HCT116 (cell line): ENCODE results near the gene RPTOR. TPM values are rescaled to one million over a fixed set of nuclear protein-coding genes. Genes with fewer than 3 reads are reported as not detected.

Source experiments
- ATAC-seq: fragments of 200-7000 bp; cut with Tn5 transposase; 2 replicates; pipeline ENCODE4 v1.9.1; 2020; ENCODE audit warnings: mild to moderate bottlenecking, moderate library complexity
- BruUV-seq: library from RNA; stranded (reverse); fragments of 400-500 nt; replicated peaks from 2 replicates; lab custom pipeline; 2021; lab: Mats Ljungman, UMichigan
- CTCF ChIA-PET: fragments of 300-600 bp; sonication (Branson Sonifier 250); formaldehyde crosslinking; loops from one replicate; lab custom pipeline; 2021; ENCODE audit warnings: antibody characterized with exemption; lab: Charles Lee
- POLR2A ChIA-PET: fragments of 300-600, 350-600 bp; sonication (Branson Sonifier 250); formaldehyde crosslinking; loops from one replicate; lab custom pipeline; 2021; ENCODE audit warnings: antibody characterized with exemption; lab: Charles Lee
- RAD21 ChIA-PET, 2 experiments: fragments of 300-600 bp; sonication (Branson Sonifier 250); formaldehyde crosslinking; loops; one replicate each; lab custom pipeline; 2023; ENCODE audit warnings: low total read pairs in 2 of 2; ENCODE audit not compliant: uncharacterized antibody in 2 of 2, unreplicated experiment in 2 of 2, low non-redundant PET in 1 of 2; lab: Charles Lee
- DNase-seq: peaks from one replicate; pipeline ENCODE4 v3.0.0-alpha.2; 2010; ENCODE audit warnings: low read depth, low spot score
- H2AFZ ChIP-seq: fragments of 200-600 bp; shearing (Covaris generic), sonication (generic); 2 replicates; pipeline ENCODE4 v1.6.1; 2017; ENCODE audit warnings: low read depth, mixed run types, mixed read lengths, antibody characterized with exemption, low read length; ENCODE audit not compliant: poor library complexity, severe bottlenecking
- H3K27ac ChIP-seq: 2 replicates; pipeline ENCODE4 v1.5.1; 2012; ENCODE audit warnings: low read depth, low read length
- H3K27me3 ChIP-seq: fragments of 200-600 bp; sonication (generic); 2 replicates; pipeline ENCODE4 v1.6.1; 2016; ENCODE audit warnings: mixed run types, low read length, mixed read lengths; ENCODE audit not compliant: insufficient read depth
- H3K36me3 ChIP-seq, 2 experiments: fragments of 200-500 bp in 1 of 2; fragments of 200-600 bp in 1 of 2; sonication (Bioruptor generic) in 1 of 2; sonication (generic) in 1 of 2; 2 replicates each; pipeline versions ENCODE4 v1.5.1 to v1.6.1; 2014 to 2016; ENCODE audit warnings: low read length in 2 of 2, inconsistent platforms in 1 of 2, mixed read lengths in 1 of 2, mixed run types in 1 of 2; ENCODE audit not compliant: insufficient read depth in 2 of 2, control insufficient read depth in 1 of 2
- H3K4me1 ChIP-seq, 2 experiments: fragments of 200-600 bp in 1 of 2; sonication (generic) in 1 of 2; 2 replicates each; pipeline versions ENCODE4 v1.5.1 to v1.6.1; 2012 to 2017; ENCODE audit warnings: low read length in 2 of 2, inconsistent platforms in 1 of 2, mild to moderate bottlenecking in 1 of 2, mixed read lengths in 1 of 2, mixed run types in 1 of 2, moderate library complexity in 1 of 2; ENCODE audit not compliant: insufficient read depth in 2 of 2, control insufficient read depth in 1 of 2
- H3K4me2 ChIP-seq: fragments of 200-600 bp; sonication (generic); 2 replicates; pipeline ENCODE4 v1.6.1; 2017; ENCODE audit warnings: mixed run types, low read length, mixed read lengths
- H3K4me3 ChIP-seq, 2 experiments: fragments of 200-600 bp in 1 of 2; sonication (generic) in 1 of 2; replicated peaks in 1 of 2; 2 replicates each; pipeline ENCODE4 v1.5.1; 2011 to 2016; ENCODE audit warnings: low read length in 2 of 2, control low read depth in 1 of 2, low read depth in 1 of 2, mild to moderate bottlenecking in 1 of 2, mixed read lengths in 1 of 2, mixed run types in 1 of 2
- H3K79me2 ChIP-seq: fragments of 200-600 bp; sonication (generic); 2 replicates; pipeline ENCODE4 v1.6.1; 2017; ENCODE audit warnings: mild to moderate bottlenecking, mixed run types, low read length, moderate library complexity, mixed read lengths; ENCODE audit not compliant: insufficient read depth
- H3K9ac ChIP-seq: fragments of 200-600 bp; sonication (generic); 2 replicates; pipeline ENCODE4 v1.6.1; 2016; ENCODE audit warnings: low read length, mixed read lengths
- H3K9me2 ChIP-seq: fragments of 200-600 bp; sonication (generic), shearing (Covaris generic); 2 replicates; pipeline ENCODE4 v1.6.1; 2017; ENCODE audit warnings: mixed run types, mild to moderate bottlenecking, moderate library complexity; ENCODE audit not compliant: insufficient read depth
- H3K9me3 ChIP-seq, 2 experiments: fragments of 200-500 bp in 1 of 2; fragments of 200-600 bp in 1 of 2; sonication (Bioruptor generic) in 1 of 2; sonication (generic) in 1 of 2; 2 replicates each; pipeline ENCODE4 v1.6.1; 2014 to 2017; ENCODE audit warnings: low read length in 2 of 2, mixed read lengths in 2 of 2, inconsistent platforms in 1 of 2, low read depth in 1 of 2, mild to moderate bottlenecking in 1 of 2, mixed run types in 1 of 2, moderate library complexity in 1 of 2; ENCODE audit not compliant: control insufficient read depth in 1 of 2, insufficient read depth in 1 of 2
- H4K20me1 ChIP-seq: fragments of 200-600 bp; sonication (generic), shearing (Covaris generic); 2 replicates; pipeline ENCODE4 v1.6.1; 2017; ENCODE audit warnings: mixed run types, mild to moderate bottlenecking, moderate library complexity; ENCODE audit not compliant: insufficient read depth
- ATF3 ChIP-seq: IDR thresholded peaks from 2 replicates; pipeline ENCODE4 v1.6.1; 2012
- CBX3 ChIP-seq: IDR thresholded peaks from 2 replicates; pipeline ENCODE4 v1.6.1; 2012; ENCODE audit warnings: low read depth
- CEBPB ChIP-seq: IDR thresholded peaks from 2 replicates; pipeline ENCODE4 v1.6.1; 2012; ENCODE audit warnings: low read depth
- EGR1 ChIP-seq: IDR thresholded peaks from 2 replicates; pipeline ENCODE4 v1.6.1; 2012; ENCODE audit warnings: low read depth
- EZH2 ChIP-seq: fragments of 200-600 bp; sonication (generic); IDR thresholded peaks from 2 replicates; pipeline ENCODE4 v1.6.1; 2017; ENCODE audit warnings: antibody characterized with exemption, mixed run types
- JUND ChIP-seq: IDR thresholded peaks from 2 replicates; pipeline ENCODE4 v1.6.1; 2012
- POLR2AphosphoS5 ChIP-seq: IDR thresholded peaks from 2 replicates; pipeline ENCODE4 v1.6.1; 2011; ENCODE audit warnings: mild to moderate bottlenecking, low read depth, low read length, moderate library complexity
- RAD21 ChIP-seq: IDR thresholded peaks from 2 replicates; pipeline ENCODE4 v1.6.1; 2012; ENCODE audit warnings: low read depth, mild to moderate bottlenecking
- REST ChIP-seq: IDR thresholded peaks from 2 replicates; pipeline ENCODE4 v1.6.1; 2012; ENCODE audit warnings: low read depth
- SIN3A ChIP-seq: IDR thresholded peaks from 2 replicates; pipeline ENCODE4 v1.6.1; 2012; ENCODE audit warnings: low read depth
- SP1 ChIP-seq: IDR thresholded peaks from 2 replicates; pipeline ENCODE4 v1.6.1; 2012; ENCODE audit warnings: low read depth
- TCF7L2 ChIP-seq: IDR thresholded peaks from 2 replicates; pipeline ENCODE4 v1.7.0; 2011; ENCODE audit warnings: borderline replicate concordance, inconsistent platforms; ENCODE audit not compliant: insufficient read depth, insufficient read length; ENCODE audit errors: extremely low read depth
- YY1 ChIP-seq: IDR thresholded peaks from 2 replicates; pipeline ENCODE4 v1.6.1; 2011; ENCODE audit warnings: low read length, low read depth, moderate library complexity, mild to moderate bottlenecking; ENCODE audit not compliant: insufficient replicate concordance; ENCODE audit errors: extremely low read depth
- ZBTB33 ChIP-seq: IDR thresholded peaks from 2 replicates; pipeline ENCODE4 v1.6.1; 2011; ENCODE audit warnings: mild to moderate bottlenecking, low read length, moderate library complexity; ENCODE audit not compliant: insufficient replicate concordance; ENCODE audit errors: extremely low read depth
- ZFX ChIP-seq: fragments of 450-650 bp; IDR thresholded peaks from 2 replicates; pipeline ENCODE4 v1.6.1; 2017
- intact Hi-C: fragments of 100-400 bp; cut with micrococcal nuclease; formaldehyde crosslinking; loops from 2 replicates; pipeline ENCODE4 v1.10.0; 2022
- total RNA-seq: library from RNA; stranded (reverse); gene quantifications from one replicate; pipeline ENCODE4 v1.2.1, GENCODE V29; 2021; ENCODE audit not compliant: unreplicated experiment
- TF ChIP-seq, protein P1 (sequence below): IDR thresholded peaks from 2 replicates; pipeline ENCODE4 v1.6.1; 2012

Gene RPTOR
- total RNA-seq, 1 experiment from 2014 or later: 69.5 TPM

- H3K36me3 ChIP-seq: no peaks in the 10 kb centered on the region; a peak in 1 of 4 replicates
- no peak overlapping the region for H2AFZ ChIP-seq
- no peaks in the 10 kb centered on the region for H3K9me3 ChIP-seq
- no peaks in the 10 kb centered on the region for H3K79me2 ChIP-seq
- TF ChIP-seq CBX3: no peak
- no peak for TF ChIP-seq ZBTB33
- TF ChIP-seq EGR1: no peak
- RAD21 ChIA-PET: no interaction called here
- POLR2A ChIA-PET: no interaction called here
- CTCF ChIA-PET: no interaction called here
- H3K9ac ChIP-seq: no peak overlapping the region
- no peaks in the 10 kb centered on the region for H4K20me1 ChIP-seq
- no TSS peak for BruUV-seq
- H3K27ac ChIP-seq: no peak overlapping the region
- intact Hi-C loops: no loop called here
- no peak overlapping the region for H3K4me2 ChIP-seq
- H3K9me2 ChIP-seq: no peaks in the 10 kb centered on the region
- H3K4me1 ChIP-seq: no peaks in the 10 kb centered on the region; a peak in 1 of 4 replicates
- DNase-seq (no peak), ATAC-seq (no peak)
- no peak overlapping the region for H3K4me3 ChIP-seq
- no peaks in the 10 kb centered on the region for H3K27me3 ChIP-seq
Observed at GRCh38 chr17:80963812-80964543, 419.3 kb downstream of the RPTOR start.

DNA sequence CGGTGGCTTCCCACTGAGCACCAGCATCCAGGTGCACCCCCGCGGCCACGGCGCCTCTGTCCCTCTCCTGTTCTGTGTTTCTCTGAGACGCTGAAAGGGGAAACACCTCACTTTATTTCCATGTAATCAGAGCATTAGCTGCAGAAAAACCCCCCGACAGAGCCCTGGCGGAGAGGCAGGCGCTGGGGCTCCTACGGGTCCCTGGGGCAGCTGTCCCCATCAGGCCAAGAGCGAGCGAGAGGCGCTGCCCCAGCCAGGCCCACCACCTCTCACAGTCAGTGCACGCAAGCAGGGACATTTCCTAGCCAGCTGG, 419.9 kb downstream of the RPTOR start:
- H3K4me3 ChIP-seq: no peak overlapping the region
- DNase-seq: no peak
- intact Hi-C loops: no loop called here
- RAD21 ChIA-PET: no interaction called here
- no peaks in the 10 kb centered on the region for H3K9me2 ChIP-seq
- no peak overlapping the region for H3K27ac ChIP-seq
- H3K79me2 ChIP-seq: no peaks in the 10 kb centered on the region
- BruUV-seq: no TSS peak
- no peak overlapping the region for H3K4me2 ChIP-seq
- no peaks in the 10 kb centered on the region for H3K27me3 ChIP-seq
- H4K20me1 ChIP-seq: no peaks in the 10 kb centered on the region
- no peaks in the 10 kb centered on the region; a peak in 1 of 4 replicates for H3K36me3 ChIP-seq
- H3K4me1 ChIP-seq: no peaks in the 10 kb centered on the region
- POLR2A ChIA-PET: no interaction called here
- H2AFZ ChIP-seq: no peak overlapping the region
- CTCF ChIA-PET: no interaction called here
- no peak for ATAC-seq
- no peaks in the 10 kb centered on the region for H3K9me3 ChIP-seq
- no peak overlapping the region for H3K9ac ChIP-seq
- TF ChIP-seq ATF3: no peak
- no peak for TF ChIP-seq CEBPB
- no peak for TF ChIP-seq TCF7L2
- no peak for TF ChIP-seq EZH2
- TF ChIP-seq SIN3A: no peak
- TF ChIP-seq JUND: no peak
- TF ChIP-seq YY1: no peak
- TF ChIP-seq REST: no peak
- no peak for TF ChIP-seq EGR1
- no peak for TF ChIP-seq CBX3
- TF ChIP-seq SP1: no peak
- TF ChIP-seq ZFX: no peak
- TF ChIP-seq, protein P1, sequence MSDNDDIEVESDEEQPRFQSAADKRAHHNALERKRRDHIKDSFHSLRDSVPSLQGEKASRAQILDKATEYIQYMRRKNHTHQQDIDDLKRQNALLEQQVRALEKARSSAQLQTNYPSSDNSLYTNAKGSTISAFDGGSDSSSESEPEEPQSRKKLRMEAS: no peak
- no peak for TF ChIP-seq POLR2AphosphoS5
- no peak for TF ChIP-seq RAD21
